HFF-Myc (cell line): Measurements from ENCODE around the gene WDR76.
"Not testable (repeated sequence)": the region's sequence is repeated elsewhere in the genome, so short reads cannot be mapped to it uniquely, and the experiment has no call there.

Source experiments
- DNase-seq: peaks from one replicate; pipeline ENCODE4 v3.0.0-alpha.2; 2011; ENCODE audit warnings: low read depth; ENCODE audit errors: extremely low read depth
- H3K4me3 ChIP-seq: replicated peaks from 2 replicates; pipeline ENCODE4 v1.5.1; 2011; ENCODE audit warnings: low read depth, mild to moderate bottlenecking, control low read depth, low read length
- TF ChIP-seq, protein P1 (sequence below): IDR thresholded peaks from 2 replicates; pipeline ENCODE4 v1.5.1; 2012; ENCODE audit warnings: mild to moderate bottlenecking, low read depth, low read length, control low read depth; ENCODE audit errors: missing control alignments

The WDR76 gene

DNA sequence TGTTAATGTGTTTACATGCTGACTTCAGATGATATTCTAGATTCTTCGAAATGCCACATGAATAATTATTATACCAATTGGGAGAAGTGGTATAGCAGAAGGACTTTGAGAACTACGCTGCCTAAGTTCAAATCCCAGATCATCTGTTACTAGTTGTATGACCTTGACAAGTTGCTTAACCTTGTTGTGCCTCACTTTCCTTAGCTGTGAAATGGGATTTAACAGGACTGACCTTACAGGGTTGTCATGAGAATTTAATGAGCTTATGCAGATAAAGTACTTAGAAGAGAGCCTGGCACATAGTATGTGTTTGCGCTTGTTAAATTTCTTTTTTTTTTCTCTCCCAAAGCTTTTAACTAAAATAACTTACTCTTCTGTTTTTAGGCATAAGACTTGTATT, 24.4 kb downstream of the WDR76 start:
- no peak for DNase-seq
- TF ChIP-seq, protein P1, sequence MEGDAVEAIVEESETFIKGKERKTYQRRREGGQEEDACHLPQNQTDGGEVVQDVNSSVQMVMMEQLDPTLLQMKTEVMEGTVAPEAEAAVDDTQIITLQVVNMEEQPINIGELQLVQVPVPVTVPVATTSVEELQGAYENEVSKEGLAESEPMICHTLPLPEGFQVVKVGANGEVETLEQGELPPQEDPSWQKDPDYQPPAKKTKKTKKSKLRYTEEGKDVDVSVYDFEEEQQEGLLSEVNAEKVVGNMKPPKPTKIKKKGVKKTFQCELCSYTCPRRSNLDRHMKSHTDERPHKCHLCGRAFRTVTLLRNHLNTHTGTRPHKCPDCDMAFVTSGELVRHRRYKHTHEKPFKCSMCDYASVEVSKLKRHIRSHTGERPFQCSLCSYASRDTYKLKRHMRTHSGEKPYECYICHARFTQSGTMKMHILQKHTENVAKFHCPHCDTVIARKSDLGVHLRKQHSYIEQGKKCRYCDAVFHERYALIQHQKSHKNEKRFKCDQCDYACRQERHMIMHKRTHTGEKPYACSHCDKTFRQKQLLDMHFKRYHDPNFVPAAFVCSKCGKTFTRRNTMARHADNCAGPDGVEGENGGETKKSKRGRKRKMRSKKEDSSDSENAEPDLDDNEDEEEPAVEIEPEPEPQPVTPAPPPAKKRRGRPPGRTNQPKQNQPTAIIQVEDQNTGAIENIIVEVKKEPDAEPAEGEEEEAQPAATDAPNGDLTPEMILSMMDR = no peak
- no peak overlapping the region for H3K4me3 ChIP-seq

GRCh38 chr15:43852607-43853006, 25.8 kb downstream of the WDR76 start:
- TF ChIP-seq, protein P1 = no peak
- H3K4me3 ChIP-seq = no peak overlapping the region
- DNase-seq = no peak

- TF ChIP-seq, protein P1 = no peak
- no peak overlapping the region for H3K4me3 ChIP-seq
- DNase-seq = no peak
These were observed 28.0 kb downstream of the WDR76 start for GRCh38 chr15:43854801-43855200.

GRCh38 chr15:43859546-43859945, 32.7 kb downstream of the WDR76 start:
- H3K4me3 ChIP-seq = no peak overlapping the region
- no peak for DNase-seq
- TF ChIP-seq, protein P1 = no peak

GRCh38 chr15:43866636-43867035, 39.8 kb downstream of the WDR76 start:
- H3K4me3 ChIP-seq = not testable (repeated sequence)

DNA sequence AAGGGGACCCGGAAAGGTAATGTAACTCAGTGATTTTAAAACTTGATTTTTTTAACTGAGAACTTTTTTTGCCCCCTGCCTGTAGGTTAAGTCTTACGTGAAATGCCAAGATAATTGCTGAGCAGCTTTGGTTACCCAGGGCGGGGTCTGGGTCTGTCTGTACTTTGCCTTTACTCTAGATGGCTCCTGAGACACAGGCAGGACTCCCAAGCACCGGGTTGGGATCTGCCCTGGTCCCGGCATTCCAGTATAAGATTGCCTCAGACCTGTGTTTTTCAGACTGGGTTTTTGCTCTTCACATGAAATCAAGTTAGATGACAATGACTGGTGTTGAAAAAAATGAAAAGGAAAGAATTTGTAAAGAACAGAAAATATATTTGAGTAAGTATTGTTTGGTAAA, 40.3 kb downstream of the WDR76 start:
- DNase-seq = no peak
- no peak overlapping the region for H3K4me3 ChIP-seq
- TF ChIP-seq, protein P1 = no peak

More at GRCh38 chr15:43866636-43867035, 39.8 kb downstream of the WDR76 start:
- not testable (repeated sequence) for DNase-seq

DNA sequence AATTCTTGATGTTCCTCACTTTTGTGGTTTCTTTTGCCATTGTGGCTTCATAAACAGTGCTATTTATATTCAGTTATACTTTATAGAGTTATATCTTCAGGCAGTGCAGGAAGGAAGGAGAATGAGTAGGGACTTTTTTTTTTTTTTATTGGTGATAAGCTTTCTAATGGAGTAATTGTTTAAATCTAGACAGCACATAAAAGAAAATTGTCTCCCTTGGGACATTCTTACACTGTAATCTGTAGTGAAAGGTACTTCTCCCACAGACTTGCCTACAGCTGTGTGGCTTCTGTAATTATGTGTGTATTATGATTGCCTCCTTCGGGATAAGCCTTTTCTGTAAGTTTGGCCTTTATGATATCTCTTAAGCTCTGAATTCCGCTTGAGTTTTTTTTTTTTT, 41.6 kb downstream of the WDR76 start:
- no peak overlapping the region for H3K4me3 ChIP-seq
- TF ChIP-seq, protein P1 = no peak
- no peak for DNase-seq
